IPS-20b (cell line): ENCODE data around the gene KMT2A.
"Not testable (repeated sequence)": the region's sequence is repeated elsewhere in the genome, so short reads cannot be mapped to it uniquely, and the experiment has no call there.

Experiments
- H3K27ac ChIP-seq: one replicate; pipeline ENCODE4 v1.5.1; 2013; ENCODE audit warnings: low read length
- H3K27me3 ChIP-seq: 2 replicates; pipeline ENCODE4 v1.6.1; 2013; ENCODE audit warnings: mild to moderate bottlenecking, low read length, inconsistent platforms; ENCODE audit not compliant: insufficient read depth
- H3K36me3 ChIP-seq: 2 replicates; pipeline ENCODE4 v1.6.1; 2013; ENCODE audit warnings: low read depth, mild to moderate bottlenecking, inconsistent platforms, low read length, moderate library complexity; ENCODE audit not compliant: insufficient read depth
- H3K4me1 ChIP-seq: 2 replicates; pipeline ENCODE4 v1.6.1; 2013; ENCODE audit warnings: mild to moderate bottlenecking, control low read depth, inconsistent platforms, low read length, moderate library complexity; ENCODE audit not compliant: insufficient read depth
- H3K4me3 ChIP-seq: 2 replicates; pipeline ENCODE4 v1.5.1; 2013; ENCODE audit warnings: mild to moderate bottlenecking, low read length, inconsistent platforms
- H3K9ac ChIP-seq: 2 replicates; pipeline ENCODE4 v1.6.1; 2013; ENCODE audit warnings: low read depth, mild to moderate bottlenecking, inconsistent platforms, low read length, moderate library complexity
- H3K9me3 ChIP-seq: 2 replicates; pipeline ENCODE4 v1.6.1; 2013; ENCODE audit warnings: mild to moderate bottlenecking, low read depth, low read length, inconsistent platforms; ENCODE audit not compliant: insufficient read depth

Gene KMT2A

DNA sequence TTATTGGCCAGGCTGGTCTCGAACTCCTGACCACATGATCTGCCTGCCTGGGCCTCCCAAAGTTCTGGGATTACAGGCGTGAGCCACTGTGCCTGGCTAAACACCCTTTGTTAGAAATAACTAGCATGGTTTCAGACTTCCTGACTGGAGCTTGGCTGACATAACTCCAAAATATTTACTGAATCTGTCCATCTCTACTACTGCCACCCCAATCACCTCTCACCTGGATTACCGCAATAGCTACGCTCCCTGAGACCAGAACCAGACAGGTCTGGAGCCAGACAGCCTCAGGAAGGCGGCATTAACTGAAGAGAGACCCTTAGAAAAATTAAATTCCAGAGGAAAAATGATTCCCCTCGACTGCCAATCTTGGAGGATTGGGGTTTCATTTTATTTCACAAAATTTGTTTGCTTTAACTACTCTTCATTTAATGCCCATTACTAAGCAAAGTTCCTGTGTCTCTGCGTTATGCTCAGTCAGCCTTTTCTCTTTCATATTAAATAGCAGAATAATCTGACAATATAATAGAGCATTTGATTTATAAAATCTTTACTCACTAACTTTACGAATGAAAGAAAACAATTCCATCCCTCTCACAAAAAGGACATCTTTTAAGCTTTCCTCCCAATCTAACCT is 107.8 kb downstream of the KMT2A start:
- Histone ChIP-seq H3K9ac (no peak overlapping the region), H3K4me3 (no peak overlapping the region), H3K27ac (no peak overlapping the region), H3K4me1 (no peaks in the 10 kb centered on the region), H3K9me3 (no peaks in the 10 kb centered on the region), H3K36me3 (no peaks in the 10 kb centered on the region), H3K27me3 (no peaks in the 10 kb centered on the region)

DNA sequence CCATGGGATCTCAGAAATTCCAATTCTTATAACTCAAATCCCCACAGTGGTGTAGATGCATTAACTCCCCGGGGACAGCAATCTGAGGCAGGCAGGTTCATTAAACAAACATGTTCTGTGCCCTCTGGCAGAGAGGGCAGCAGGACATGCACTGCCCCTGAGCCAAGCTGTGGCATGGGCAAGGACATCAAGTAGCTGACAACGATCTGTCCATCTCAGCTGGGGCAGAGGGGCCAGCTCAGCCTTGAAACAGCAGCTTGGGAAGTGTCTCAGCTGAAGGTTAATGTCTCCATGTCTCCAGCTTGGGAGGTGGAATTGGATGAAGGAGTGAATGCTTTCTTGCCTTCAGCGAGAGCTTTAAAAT is 108.3 kb downstream of the KMT2A start:
- H3K4me3 ChIP-seq, result no peak overlapping the region
- H3K27me3 ChIP-seq, result no peaks in the 10 kb centered on the region
- H3K9me3 ChIP-seq, result no peaks in the 10 kb centered on the region
- H3K27ac ChIP-seq, result no peak overlapping the region
- H3K36me3 ChIP-seq, result no peaks in the 10 kb centered on the region
- no peaks in the 10 kb centered on the region for H3K4me1 ChIP-seq
- no peak overlapping the region for H3K9ac ChIP-seq

DNA sequence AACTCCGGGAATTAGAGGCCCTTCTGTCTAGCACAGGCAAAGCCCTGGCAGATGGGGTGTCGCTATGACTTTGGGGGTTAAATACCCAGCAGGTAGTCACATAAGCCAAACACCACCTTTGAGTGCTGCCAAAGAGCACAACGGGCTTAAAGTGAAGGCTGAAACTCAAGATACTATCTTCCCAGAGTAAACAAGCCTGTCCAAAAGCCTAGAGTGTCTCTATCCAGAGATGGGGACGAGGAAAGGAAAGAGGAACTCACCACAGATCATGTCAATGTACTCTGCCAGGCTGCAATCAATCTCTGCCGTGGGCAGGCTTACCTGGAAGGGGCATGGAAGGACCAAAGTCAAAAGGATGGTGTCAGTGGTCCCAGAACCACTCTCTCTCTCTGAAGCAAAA is 109.2 kb downstream of the KMT2A start:
- Histone ChIP-seq H3K27ac (no peak overlapping the region), H3K4me1 (no peaks in the 10 kb centered on the region), H3K27me3 (no peaks in the 10 kb centered on the region), H3K9me3 (no peaks in the 10 kb centered on the region), H3K36me3 (no peaks in the 10 kb centered on the region), H3K9ac (no peak overlapping the region), H3K4me3 (no peak overlapping the region)

DNA sequence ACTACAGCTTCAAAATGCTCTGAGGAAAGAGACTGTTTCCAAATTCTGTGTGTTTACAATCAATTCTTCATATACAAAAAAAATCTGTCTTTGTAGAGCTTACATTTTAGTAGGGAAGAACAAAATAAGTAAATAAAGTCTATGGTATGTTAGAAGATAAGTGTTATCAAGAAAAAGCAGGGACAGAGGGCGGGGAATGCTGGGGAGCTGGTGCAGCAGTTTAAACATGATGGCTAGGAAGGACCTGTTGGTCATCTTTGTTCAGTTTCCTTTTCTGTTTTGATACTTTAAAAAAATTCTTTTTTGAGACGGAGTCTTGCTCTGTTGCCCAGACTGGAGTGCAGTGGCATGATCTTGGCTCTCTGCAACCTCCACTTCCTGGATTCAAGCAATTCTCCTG is 110.8 kb downstream of the KMT2A start:
- Histone ChIP-seq H3K4me3 (no peak overlapping the region), H3K36me3 (peaks cover 6% of the 10 kb centered on the region; the same call in 1 of the 2 replicates), H3K27ac (no peak overlapping the region), H3K4me1 (no peaks in the 10 kb centered on the region), H3K27me3 (no peaks in the 10 kb centered on the region), H3K9me3 (no peaks in the 10 kb centered on the region), H3K9ac (no peak overlapping the region)

DNA sequence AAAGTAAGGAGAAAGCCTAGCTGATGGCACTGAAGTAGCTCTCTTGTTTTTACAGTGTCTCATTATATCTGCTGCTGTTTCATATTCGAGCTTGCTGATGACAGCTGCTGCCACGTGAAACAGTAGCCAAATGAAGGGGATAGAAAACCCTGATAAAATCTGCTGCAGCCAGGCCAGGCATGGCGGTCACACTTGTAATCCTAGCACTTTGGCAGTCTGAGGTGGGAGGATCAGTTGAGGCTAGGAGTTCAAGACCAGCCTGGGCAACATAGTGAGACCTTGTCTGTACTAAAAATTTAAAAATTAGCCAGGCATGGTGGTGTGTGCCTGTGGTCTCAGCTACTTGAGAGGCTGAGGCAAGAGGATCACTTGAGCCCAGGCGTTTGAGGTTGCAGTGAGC is 116.0 kb downstream of the KMT2A start:
- Histone ChIP-seq H3K36me3 (peaks cover 22% of the 10 kb centered on the region), H3K27ac (no peak overlapping the region), H3K9me3 (no peaks in the 10 kb centered on the region), H3K4me3 (no peak overlapping the region), H3K27me3 (no peaks in the 10 kb centered on the region), H3K9ac (no peak overlapping the region), H3K4me1 (no peaks in the 10 kb centered on the region)

DNA sequence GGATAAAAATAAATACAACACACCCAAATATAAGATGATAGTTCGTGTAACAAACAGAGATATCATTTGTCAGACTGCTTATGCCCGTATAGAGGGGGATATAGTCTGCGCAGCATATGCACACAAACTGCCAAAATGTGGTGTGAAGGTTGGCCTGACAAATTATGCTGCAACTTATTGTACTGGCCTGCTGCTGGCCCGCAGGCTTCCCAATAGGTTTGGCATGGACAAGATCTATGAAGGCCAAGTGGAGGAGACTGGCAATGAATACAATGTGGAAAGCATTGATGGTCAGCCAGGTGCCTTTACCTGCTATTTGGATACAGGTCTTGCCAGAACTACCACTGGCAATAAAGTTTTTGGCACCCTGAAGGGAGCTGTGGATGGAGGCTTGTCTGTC is 124.5 kb downstream of the KMT2A start:
- Histone ChIP-seq H3K27me3 (no peaks in the 10 kb centered on the region), H3K9me3 (no peaks in the 10 kb centered on the region), H3K4me1 (no peaks in the 10 kb centered on the region), H3K27ac (no peak overlapping the region), H3K36me3 (peaks cover 6% of the 10 kb centered on the region), H3K4me3 (no peak overlapping the region), H3K9ac (no peak overlapping the region)

DNA sequence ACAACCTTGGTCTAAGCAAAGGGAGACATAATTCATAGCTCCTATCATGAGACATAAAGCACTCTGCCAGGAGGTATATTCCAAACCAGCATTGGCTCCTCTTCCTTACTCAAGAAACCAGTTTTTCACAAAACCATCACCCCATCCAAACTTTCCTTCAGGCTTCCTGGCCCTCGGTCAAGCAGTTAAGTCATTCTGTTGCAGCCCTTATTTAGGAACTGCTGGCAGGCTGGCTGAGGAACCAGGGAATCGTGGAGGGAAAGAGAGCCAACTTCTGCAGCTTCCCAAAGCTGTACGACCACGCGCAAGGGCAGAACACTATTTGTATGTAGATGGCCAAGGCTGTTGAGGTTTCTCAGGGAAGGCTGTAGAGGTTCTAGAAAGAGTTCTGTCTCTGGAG is 128.8 kb downstream of the KMT2A start:
- no peaks in the 10 kb centered on the region for H3K4me1 ChIP-seq
- no peak overlapping the region for H3K9ac ChIP-seq
- no peaks in the 10 kb centered on the region for H3K36me3 ChIP-seq
- no peaks in the 10 kb centered on the region for H3K27me3 ChIP-seq
- H3K4me3 ChIP-seq, result peak overlapping the region; percentile 35; the same call in 1 of the 2 replicates
- no peak overlapping the region for H3K27ac ChIP-seq
- H3K9me3 ChIP-seq, result no peaks in the 10 kb centered on the region

DNA sequence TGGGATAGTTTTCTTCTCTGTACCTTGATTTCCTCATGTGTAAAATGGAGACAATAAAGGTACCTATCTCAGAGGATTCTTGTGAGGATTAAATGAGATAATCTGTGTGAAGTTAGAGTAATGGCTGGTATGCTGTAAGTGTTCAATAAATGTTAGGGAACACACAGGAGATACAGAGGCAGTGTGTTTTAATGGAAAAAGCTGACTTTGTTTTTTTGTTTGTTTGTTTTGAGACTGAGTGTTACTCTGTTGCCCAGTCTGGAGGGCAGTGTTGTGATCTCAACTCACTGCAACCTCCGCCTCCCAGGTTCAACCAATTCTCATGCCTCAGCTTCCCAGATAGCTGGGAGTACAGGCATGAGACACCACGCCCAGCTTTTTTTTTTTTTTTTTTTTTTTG is 133.4 kb downstream of the KMT2A start:
- H3K4me3 ChIP-seq, result no peak overlapping the region
- no peaks in the 10 kb centered on the region for H3K27me3 ChIP-seq
- no peaks in the 10 kb centered on the region for H3K36me3 ChIP-seq
- H3K9me3 ChIP-seq, result no peaks in the 10 kb centered on the region
- peaks cover 3% of the 10 kb centered on the region; the same call in 1 of the 2 replicates for H3K4me1 ChIP-seq
- H3K27ac ChIP-seq, result no peak overlapping the region
- H3K9ac ChIP-seq, result no peak overlapping the region

DNA sequence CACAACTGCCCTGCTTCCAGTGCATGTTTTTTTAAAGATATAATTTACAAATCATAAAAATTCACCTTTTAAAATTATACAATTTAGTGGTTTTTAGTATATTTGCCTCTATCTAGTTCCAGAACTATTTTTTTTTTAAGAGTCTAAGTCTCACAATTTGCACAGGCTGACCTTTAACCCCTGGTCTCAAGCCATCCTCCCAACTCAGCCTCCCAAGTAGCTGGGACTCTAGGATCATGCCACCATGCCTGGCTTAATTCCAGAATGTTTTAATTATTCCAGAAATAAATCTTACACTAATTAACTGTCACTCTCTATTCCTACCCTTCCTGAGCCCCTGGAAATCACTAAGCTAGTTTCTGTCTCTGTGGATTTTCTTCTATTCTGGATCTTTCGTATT is 134.5 kb downstream of the KMT2A start:
- Histone ChIP-seq H3K27me3 (no peaks in the 10 kb centered on the region), H3K27ac (no peak overlapping the region), H3K4me1 (peaks cover 3% of the 10 kb centered on the region; the same call in 1 of the 2 replicates), H3K4me3 (no peak overlapping the region), H3K9me3 (no peaks in the 10 kb centered on the region), H3K36me3 (no peaks in the 10 kb centered on the region), H3K9ac (no peak overlapping the region)

DNA sequence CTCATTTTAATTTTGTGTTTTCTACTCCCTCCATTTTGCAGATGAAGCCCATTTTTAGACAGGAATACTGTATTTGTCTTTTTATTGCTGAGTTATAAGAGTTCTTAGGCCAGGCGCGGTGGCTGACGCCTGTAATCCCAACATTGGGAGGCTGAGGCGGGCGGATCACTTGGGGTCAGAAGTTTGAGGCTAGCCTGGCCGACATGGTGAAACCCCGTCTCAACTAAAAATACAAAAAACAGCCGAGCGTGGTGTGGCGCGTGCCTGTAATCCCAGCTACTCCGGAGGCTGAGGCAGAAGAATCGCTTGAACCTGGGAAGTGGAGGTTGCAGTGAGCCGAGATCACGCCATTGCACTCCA is 135.4 kb downstream of the KMT2A start:
- H3K4me3 ChIP-seq, result peak overlapping the region; percentile 97
- not testable (repeated sequence) for H3K27ac ChIP-seq, H3K4me1 ChIP-seq, H3K27me3 ChIP-seq, H3K9me3 ChIP-seq, H3K36me3 ChIP-seq
- peak overlapping the region; percentile 97; the same call in 1 of the 2 replicates for H3K9ac ChIP-seq

DNA sequence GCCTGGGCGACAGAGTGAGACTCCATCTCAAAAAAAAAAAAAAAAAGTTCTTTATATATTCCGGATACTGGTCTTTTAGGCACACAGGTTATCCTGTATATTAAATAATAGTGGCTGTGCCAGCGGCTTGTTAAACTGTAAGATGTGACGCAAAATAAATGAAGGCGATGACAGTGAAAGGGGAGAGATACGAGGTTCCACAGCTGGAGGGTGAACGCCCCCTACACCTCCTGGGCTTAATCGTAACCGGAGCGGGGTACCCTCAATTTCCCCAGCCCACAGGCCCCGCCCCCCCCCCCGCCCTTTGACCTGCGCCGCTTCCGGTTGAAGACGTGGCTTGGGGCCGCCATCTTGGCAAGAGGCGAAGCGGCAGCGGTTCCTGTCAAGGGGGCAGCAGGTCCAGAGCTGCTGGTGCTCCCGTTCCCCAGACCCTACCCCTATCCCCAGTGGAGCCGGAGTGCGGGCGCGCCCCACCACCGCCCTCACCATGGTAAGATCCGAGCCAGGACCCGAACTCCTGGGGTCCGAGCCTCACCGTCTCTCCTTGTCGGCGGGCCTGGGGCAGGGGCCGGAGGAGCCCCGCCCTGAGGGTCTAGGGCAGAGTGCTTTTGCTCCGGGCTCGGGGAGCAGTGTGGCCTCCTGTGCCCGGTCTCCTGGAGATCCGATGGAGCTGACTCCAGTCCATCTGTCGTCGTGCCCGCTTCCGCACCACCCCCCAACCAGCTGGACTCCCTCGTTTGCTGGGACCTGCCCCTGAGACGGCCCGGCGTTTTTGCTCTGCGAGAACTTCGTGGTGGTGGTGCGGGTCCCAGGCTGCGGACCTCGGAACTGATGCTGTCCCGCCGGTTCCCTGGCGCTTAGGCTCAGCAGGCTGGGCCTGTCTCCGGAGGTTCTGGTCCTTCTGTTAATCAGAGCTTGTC is 136.0 kb downstream of the KMT2A start, which contains the start of gene ARCN1:
Gene ARCN1, plus strand, starts transcription at position 349 of the 920 bp plus-strand sequence. Its CDS starts 139 bp downstream, at position 488.
- Histone ChIP-seq H3K4me3 (peak within 1 kb of the TSS; percentile 97), H3K27ac (peak within 1 kb of the TSS; percentile 61), H3K9ac (peak within 1 kb of the TSS; percentile 97), H3K27me3 (no peaks in the 10 kb centered on the region), H3K4me1 (peaks cover 3% of the 10 kb centered on the region; the same call in 1 of the 2 replicates), H3K36me3 (no peaks in the 10 kb centered on the region), H3K9me3 (no peaks in the 10 kb centered on the region)
